HPDE6-E6E7 (cell line): ENCODE results near the gene CACNA2D2.

ENCODE experiments used
- DNase-seq: peaks from one replicate; pipeline ENCODE4 v3.0.0; 2011; ENCODE audit warnings: missing footprints; ENCODE audit errors: extremely low spot score

The CACNA2D2 gene

GRCh38 chr3:50464569-50464968 is 38.9 kb downstream of the CACNA2D2 start:
- DNase-seq: no peak

- no peak for DNase-seq
These were observed 43.6 kb downstream of the CACNA2D2 start for GRCh38 chr3:50459785-50460184.

- DNase-seq: no peak
These were observed 45.4 kb downstream of the CACNA2D2 start for GRCh38 chr3:50457988-50458387.

GRCh38 chr3:50455161-50456018 is 48.0 kb downstream of the CACNA2D2 start:
- DNase-seq: no peak

DNA sequence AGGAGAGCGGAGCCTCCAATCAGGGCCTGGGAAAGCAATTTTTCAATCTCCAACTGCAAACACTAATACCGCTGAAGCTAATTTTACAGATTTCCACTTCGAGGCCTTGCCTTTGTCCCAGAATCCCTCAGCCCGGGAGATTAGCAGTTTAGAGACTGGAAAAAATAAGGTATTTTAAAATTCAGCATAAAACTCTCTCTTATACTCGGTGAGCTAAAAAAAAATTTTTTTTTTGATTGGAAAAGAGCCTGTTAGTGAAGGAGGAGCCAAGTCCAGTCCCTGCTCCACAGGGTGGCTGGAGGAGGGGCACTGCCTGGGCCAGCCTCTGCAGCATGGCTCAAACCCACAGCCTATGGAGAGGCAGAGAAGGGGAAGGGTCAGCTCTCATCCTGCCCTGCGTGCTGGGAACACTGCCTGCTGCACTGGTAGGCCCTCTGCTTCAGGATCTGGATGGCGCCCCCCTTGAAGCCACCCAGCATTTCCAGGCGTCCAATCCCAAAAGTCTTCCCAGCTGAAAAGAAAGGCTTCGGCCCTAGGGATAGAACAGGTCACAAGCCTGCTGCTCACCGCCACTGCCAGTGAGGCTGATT is 48.9 kb downstream of the CACNA2D2 start:
- no peak for DNase-seq

- DNase-seq: no peak
These were observed 49.5 kb downstream of the CACNA2D2 start for GRCh38 chr3:50453907-50454306.

GRCh38 chr3:50450209-50450921 is 53.1 kb downstream of the CACNA2D2 start:
- no peak for DNase-seq

DNA sequence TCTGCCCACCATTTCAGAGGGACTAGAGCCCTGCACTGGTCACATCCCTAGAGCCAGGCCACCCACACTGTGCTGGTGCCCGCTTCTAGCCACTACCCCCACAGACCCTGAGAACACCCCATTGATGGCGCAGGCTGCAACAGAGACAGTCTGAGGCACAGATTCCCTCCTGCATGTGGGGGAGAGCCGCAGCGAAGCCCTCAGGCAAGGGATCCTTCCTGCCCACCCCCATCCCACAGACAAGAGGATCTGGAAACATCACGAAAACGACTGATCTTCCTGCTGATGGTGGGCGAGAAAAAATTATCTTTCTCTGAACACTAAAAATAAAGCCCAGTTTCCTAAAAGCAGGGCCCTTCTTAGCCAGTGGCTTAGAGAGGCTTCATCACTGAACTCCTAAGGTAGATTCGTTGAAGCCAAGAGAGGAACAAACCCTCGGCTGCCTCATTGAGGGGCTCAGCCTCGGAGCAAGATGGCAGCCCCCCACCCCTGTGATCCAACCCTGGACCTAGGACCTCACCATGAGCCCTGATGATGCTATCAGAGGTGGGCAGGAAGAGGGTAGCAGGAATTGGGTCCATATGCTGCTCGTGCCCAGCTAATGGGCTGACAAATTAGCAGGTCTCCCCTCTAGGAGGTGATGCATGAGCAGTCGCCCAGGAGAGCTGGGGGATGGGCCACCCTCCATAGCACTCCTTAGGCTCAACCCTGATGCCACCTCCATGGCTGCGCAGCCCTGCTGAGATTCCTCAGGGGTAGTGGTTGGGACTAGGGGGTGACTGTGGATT is 54.5 kb downstream of the CACNA2D2 start:
- no peak for DNase-seq

- DNase-seq: no peak
These were observed 56.1 kb downstream of the CACNA2D2 start for GRCh38 chr3:50447290-50447840.

GRCh38 chr3:50445919-50446318 is 57.5 kb downstream of the CACNA2D2 start:
- no peak for DNase-seq

DNA sequence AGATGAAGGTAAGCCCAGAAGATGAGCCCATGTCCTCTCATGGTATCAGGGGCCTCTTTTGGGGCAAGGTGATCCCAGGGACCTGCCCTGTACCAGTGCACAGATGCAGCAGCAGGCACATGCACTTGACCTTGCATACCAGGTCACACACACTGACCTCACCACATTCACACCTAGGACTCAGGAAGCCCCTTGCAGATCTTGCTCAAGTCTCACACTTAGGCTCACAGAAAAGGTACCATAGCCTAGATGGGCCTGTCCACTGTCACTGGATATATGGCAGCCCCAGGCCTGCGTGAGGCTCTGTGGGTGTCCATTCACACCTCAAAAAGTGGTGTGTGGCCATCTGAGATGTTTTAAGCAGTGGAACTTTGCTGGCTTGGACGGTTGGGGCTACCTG is 58.7 kb downstream of the CACNA2D2 start:
- DNase-seq: no peak

DNA sequence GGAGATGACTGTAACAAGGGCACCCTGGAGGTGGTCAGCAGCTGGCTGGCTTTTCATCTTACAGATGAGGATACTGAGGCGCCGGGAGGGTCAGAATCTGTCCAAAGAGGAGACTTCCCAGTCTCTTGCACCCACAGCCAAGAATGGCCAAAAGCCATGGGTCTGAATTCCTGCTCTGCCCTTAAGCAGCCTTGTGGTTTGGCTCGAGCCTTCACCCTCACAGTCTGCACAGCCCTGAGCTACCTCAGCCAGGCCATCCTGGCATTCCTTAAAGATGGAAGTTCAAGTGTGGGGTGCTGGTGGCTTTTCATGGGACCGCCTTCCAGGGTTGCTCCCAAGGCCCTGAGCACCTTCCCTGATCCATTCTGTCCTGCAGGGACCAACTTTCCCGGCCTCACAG is 59.2 kb downstream of the CACNA2D2 start:
- no peak for DNase-seq

DNA sequence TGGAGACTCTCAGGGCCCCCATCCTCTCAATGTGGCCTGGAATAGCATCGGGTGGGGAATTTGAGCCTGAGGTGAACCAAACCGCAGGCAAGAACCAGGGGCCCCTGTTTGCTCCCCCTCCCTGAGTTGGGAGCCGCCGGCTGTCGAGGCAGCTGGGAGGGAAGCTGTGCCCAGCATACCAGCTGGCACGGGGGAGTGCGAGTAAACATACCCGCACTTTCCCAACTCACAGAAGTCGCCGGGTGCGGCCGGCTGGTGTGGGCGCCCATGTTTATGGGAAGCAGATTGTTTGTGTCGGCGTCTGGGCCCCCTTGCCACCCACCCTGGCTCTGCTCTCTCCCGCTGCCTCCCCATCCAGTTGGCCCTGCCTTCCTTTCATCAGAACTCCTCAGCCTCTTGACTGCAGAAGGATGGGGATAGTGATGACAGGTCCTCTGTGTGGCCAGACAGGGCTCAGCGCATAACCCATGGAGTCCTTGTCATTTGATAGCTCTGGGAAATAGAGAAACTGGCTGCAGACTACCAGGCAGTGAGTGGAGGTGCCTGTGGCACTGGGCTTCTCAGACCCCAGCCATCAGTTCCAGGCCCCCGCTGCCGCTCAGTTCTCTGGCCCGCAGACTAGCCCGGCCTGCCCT is 60.4 kb downstream of the CACNA2D2 start:
- no peak for DNase-seq

DNA sequence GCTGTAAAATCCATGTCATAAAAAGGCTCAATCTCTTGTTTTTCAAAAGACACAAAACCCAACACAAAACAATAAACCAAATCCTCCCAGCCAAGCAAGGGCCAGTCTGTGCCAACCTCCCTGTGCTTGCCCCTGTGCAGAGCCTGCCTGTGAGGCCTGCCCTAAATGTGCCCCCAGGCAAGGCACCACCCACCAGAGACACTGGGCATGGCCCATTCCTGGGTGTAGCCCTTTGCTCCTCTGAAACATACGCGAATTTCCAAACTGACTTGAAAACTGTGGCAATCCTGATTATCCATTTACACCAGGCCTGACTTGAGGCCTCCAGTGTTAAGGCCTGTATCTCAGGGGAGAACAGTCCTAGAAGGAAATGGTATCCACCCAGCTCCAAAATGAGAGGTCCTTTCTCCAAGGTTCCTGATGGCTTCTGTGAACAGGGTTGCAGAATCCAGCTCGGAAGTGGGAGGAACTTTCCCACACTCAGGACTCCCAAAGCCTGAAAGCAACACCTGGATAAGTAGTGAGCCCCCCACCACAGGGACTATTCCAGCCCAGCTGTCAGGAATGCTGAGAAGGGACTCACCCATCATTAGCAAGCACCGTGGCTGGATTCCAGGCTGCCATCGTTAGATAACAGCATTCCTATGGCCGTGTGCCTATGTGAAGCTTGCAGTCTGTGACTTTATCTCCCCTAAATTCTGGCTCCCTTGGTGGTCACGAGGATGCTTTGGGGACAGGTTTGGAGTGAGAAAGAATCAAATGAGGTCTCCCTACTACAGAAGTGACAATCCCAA is 61.8 kb downstream of the CACNA2D2 start:
- no peak for DNase-seq

DNA sequence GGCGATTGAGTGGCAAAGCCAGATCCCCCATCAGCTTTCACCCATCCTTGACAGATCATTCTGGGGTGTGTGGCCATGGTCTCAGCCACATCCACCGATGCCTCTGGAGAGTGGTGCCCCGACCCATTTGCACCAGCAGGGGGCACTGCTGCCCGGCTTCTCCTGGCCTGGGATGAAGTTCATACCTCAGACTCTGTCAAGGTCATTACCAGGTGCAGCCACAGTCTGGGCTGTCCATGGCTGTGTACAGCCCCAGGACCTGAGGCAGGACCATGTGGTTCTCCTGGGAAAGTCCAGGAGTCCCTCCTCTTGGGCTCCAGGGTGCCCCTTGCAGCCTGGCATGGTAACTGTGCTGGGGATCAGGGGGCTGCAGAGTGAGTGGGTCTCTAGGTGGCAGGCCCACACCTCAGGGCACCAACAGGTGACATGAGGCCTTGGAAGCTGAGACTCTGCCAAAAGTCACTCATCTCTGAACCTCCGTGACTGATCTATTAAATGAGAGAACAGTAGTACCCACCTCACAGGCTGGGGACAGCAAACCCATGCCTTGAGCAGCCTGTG is 67.2 kb downstream of the CACNA2D2 start:
- DNase-seq: peak; percentile 28

DNA sequence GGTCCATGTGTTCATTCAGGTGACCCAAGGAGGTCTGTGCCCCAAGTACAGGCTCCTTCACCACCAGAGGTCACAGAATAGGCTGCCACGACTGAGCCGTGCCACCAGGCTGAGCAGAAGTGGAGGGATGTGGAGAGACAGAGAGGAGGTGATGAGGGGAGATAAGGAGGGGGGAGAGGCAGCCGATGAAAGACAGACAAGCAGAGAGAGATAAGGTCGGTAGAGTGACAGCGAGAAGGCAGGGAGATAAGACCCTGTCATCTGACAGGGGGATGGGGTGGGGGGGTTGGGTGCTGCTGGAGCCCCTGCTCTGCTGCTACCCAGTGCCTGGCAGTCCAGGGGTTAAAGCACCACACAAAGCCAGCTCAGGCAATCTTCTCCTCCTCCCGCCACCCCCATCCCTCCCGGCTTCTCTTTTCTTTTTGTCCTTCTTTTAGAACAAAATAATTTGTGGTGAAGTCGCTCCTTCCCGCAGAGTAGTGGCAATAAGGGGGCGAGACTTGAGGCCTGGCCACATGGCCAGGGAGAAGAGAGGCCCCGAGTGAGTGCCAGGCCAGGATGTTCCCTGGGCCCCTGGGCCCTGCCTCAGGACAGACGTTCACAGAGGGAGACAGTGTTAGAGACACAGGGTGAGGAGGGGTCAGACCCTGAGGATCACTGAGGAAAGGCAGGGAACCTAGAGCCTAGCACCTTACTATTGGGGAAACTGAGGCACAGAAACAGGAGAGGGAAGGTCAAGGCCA is 67.9 kb downstream of the CACNA2D2 start:
- no peak for DNase-seq

DNA sequence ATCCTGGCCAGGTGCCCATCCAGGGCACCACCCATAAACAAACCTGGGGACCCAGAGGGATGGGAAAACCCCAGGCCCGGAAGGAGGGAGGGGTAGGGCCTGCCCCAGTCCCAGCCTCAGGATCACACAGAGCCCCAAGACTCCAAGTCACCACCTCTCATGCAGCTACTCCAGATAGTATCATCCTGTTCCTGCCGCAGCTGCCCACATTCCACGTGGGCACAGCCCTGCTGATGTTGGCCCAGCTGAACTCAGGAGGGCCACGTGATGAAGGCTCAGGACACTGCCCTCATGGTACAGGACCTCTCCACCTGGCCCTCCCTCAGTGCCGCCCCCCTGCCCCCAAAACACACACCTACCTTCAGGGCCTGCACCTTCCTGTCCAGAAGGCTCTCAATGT is 69.5 kb downstream of the CACNA2D2 start:
- no peak for DNase-seq

GRCh38 chr3:50430950-50431435 is 72.4 kb downstream of the CACNA2D2 start:
- DNase-seq: no peak

- DNase-seq: no peak
These were observed 73.2 kb downstream of the CACNA2D2 start for GRCh38 chr3:50430191-50430590.
